OCI-LY3 (cell line): Measurements from ENCODE around the gene ATG3.

ENCODE experiments used
- H2AFZ ChIP-seq: fragments of 200-600, 300-600 bp; shearing (Covaris generic); 2 replicates; pipeline ENCODE4 v1.6.0; 2014; ENCODE audit warnings: antibody characterized with exemption, low read depth, low read length
- H3K27ac ChIP-seq: fragments of 200-600, 300-600 bp; sonication (generic); 2 replicates; pipeline ENCODE4 v1.5.1; 2014; ENCODE audit warnings: mild to moderate bottlenecking, low read length, moderate library complexity, mixed read lengths
- H3K27me3 ChIP-seq: fragments of 200-600, 300-600 bp; sonication (generic); 2 replicates; pipeline ENCODE4 v1.6.1; 2014; ENCODE audit warnings: low read depth, low read length, mixed read lengths
- H3K36me3 ChIP-seq: fragments of 200-600, 300-600 bp; sonication (generic); replicated peaks from 2 replicates; pipeline ENCODE3; 2014; ENCODE audit warnings: low read depth, low read length, mixed read lengths
- H3K4me1 ChIP-seq: fragments of 300-600, 200-600 bp; sonication (generic); 2 replicates; pipeline ENCODE4 v1.6.1; 2014; ENCODE audit warnings: low read length, mixed read lengths
- H3K4me2 ChIP-seq: fragments of 200-600, 300-600 bp; sonication (generic); 2 replicates; pipeline ENCODE4 v1.6.1; 2014; ENCODE audit warnings: low read length, mixed read lengths
- H3K4me3 ChIP-seq: fragments of 300-600, 200-600 bp; sonication (generic); 2 replicates; pipeline ENCODE4 v1.5.1; 2014; ENCODE audit warnings: antibody characterized with exemption, mild to moderate bottlenecking, low read length, moderate library complexity
- H3K79me2 ChIP-seq: fragments of 300-600, 200-600 bp; shearing (Covaris generic); 2 replicates; pipeline ENCODE4 v1.6.1; 2014; ENCODE audit warnings: mild to moderate bottlenecking, low read length, mixed read lengths
- H3K9ac ChIP-seq: fragments of 300-600, 200-600 bp; shearing (Covaris generic); 2 replicates; pipeline ENCODE4 v1.6.0; 2014; ENCODE audit warnings: mild to moderate bottlenecking, low read length, moderate library complexity
- H3K9me3 ChIP-seq: fragments of 200-600, 300-600 bp; shearing (Covaris generic); 2 replicates; pipeline ENCODE4 v1.6.1; 2014; ENCODE audit warnings: low read length, mixed read lengths; ENCODE audit not compliant: insufficient read depth
- H4K20me1 ChIP-seq: fragments of 200-600, 300-600 bp; sonication (generic); 2 replicates; pipeline ENCODE4 v1.6.1; 2016; ENCODE audit warnings: low read length, mixed read lengths; ENCODE audit not compliant: insufficient read depth
- EZH2phosphoT487 ChIP-seq: fragments of 200-600 bp; shearing (Covaris generic); IDR thresholded peaks from 2 replicates; pipeline ENCODE4 v1.6.1; 2018; ENCODE audit warnings: antibody characterized with exemption, mixed run types, low read depth
- TF ChIP-seq, protein P1 (sequence below): fragments of 200-600, 300-600 bp; sonication (generic); IDR thresholded peaks from 2 replicates; pipeline ENCODE4 v1.5.1; 2014; ENCODE audit warnings: antibody characterized with exemption, low read length, low read depth

The ATG3 gene

DNA sequence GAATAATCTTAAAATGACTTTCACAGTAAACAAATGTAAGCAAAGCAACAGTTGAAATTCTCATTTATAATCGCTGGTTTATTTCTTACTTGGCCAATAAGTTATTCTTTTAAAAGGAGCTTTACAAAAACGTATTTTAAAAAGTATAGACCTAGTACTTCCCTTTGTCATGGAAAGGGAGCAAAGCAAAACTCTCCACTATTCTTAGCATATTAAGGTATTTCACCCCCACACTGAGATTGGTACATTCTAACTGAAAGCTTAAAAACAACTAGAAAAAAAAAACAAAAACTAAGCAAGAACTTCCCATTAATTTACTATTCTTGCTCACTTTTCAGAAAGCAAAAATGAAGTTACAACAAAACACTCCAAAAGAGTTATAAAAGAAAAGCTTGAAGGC, 1.5 kb downstream of the ATG3 start:
- Histone ChIP-seq H3K4me3 (peak overlapping the region; percentile 94), H3K4me2 (peak overlapping the region; percentile 87), H2AFZ (no peak overlapping the region), H3K4me1 (peaks cover 33% of the 10 kb centered on the region), H3K27ac (no peak overlapping the region), H3K79me2 (peaks cover 60% of the 10 kb centered on the region), H4K20me1 (no peaks in the 10 kb centered on the region), H3K36me3 (peaks cover 11% of the 10 kb centered on the region), H3K9ac (peak overlapping the region; percentile 95), H3K27me3 (no peaks in the 10 kb centered on the region), H3K9me3 (peaks cover 4% of the 10 kb centered on the region; the same call in 1 of the 2 replicates)
- TF ChIP-seq, protein P1, sequence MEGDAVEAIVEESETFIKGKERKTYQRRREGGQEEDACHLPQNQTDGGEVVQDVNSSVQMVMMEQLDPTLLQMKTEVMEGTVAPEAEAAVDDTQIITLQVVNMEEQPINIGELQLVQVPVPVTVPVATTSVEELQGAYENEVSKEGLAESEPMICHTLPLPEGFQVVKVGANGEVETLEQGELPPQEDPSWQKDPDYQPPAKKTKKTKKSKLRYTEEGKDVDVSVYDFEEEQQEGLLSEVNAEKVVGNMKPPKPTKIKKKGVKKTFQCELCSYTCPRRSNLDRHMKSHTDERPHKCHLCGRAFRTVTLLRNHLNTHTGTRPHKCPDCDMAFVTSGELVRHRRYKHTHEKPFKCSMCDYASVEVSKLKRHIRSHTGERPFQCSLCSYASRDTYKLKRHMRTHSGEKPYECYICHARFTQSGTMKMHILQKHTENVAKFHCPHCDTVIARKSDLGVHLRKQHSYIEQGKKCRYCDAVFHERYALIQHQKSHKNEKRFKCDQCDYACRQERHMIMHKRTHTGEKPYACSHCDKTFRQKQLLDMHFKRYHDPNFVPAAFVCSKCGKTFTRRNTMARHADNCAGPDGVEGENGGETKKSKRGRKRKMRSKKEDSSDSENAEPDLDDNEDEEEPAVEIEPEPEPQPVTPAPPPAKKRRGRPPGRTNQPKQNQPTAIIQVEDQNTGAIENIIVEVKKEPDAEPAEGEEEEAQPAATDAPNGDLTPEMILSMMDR: no peak
- no peak for TF ChIP-seq EZH2phosphoT487

DNA sequence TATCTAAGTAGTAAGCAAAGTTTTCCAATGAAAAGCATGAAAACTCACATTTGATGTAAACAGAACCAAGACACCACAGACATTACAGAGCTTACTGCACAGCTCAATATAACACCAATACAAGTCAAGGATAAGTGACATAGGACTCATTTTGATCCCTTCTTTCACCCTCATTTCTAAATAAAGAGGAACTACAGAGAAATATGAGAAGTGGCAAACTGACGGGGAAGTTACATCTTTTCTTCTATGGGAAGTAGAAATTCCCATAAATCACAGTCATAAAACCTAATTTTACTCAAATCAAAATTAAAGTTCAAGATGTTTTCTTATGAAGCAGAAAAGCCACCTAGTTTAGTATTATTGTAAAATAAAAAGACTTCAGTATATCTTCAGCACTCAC, 3.8 kb downstream of the ATG3 start:
- H3K27me3 ChIP-seq: no peaks in the 10 kb centered on the region
- H3K27ac ChIP-seq: no peak overlapping the region
- peaks cover 25% of the 10 kb centered on the region for H3K4me1 ChIP-seq
- no peaks in the 10 kb centered on the region for H4K20me1 ChIP-seq
- no peak overlapping the region for H3K4me2 ChIP-seq
- H3K4me3 ChIP-seq: no peak overlapping the region
- peaks cover 12% of the 10 kb centered on the region for H3K36me3 ChIP-seq
- no peak overlapping the region for H3K9ac ChIP-seq
- no peak overlapping the region for H2AFZ ChIP-seq
- H3K9me3 ChIP-seq: peaks cover 4% of the 10 kb centered on the region; the same call in 1 of the 2 replicates
- H3K79me2 ChIP-seq: peaks cover 69% of the 10 kb centered on the region
- TF ChIP-seq EZH2phosphoT487: no peak
- TF ChIP-seq, protein P1: no peak

DNA sequence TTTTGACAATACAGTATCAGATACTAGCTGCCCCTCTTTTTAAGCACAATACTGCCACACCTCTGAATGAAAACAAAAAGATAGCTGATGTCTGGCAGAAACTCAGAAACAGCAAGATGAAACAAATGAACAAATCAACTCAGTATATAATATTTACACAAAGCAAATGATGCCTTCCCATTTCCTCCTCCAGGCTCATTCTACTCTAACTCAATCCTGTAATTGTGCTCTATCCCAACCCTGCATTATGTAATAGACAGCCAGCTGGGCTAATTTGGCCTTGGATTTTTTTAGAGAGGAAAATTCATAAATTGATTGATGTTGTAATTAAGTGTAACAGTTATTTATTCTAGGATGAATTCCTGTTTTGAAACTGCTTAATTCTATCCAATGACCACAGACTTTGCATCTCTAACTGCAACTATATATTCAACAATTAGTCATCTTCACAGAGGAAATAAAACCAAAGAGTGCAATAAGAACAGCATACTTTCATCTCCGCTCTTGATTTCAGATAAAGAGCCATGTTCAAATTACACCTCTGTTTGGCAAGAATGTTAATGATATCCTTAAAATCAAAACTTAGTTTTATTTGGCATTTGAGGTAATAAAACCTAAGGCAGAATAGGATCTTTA, 6.1 kb downstream of the ATG3 start:
- H3K9me3 ChIP-seq: peaks cover 4% of the 10 kb centered on the region; the same call in 1 of the 2 replicates
- H3K4me3 ChIP-seq: no peak overlapping the region
- no peak for TF ChIP-seq EZH2phosphoT487
- TF ChIP-seq, protein P1: no peak
- H3K79me2 ChIP-seq: peaks cover 64% of the 10 kb centered on the region
- no peak overlapping the region for H3K9ac ChIP-seq
- no peak overlapping the region for H3K4me2 ChIP-seq
- H3K4me1 ChIP-seq: peaks cover 24% of the 10 kb centered on the region
- H3K36me3 ChIP-seq: peaks cover 24% of the 10 kb centered on the region
- no peaks in the 10 kb centered on the region for H3K27me3 ChIP-seq
- no peak overlapping the region for H3K27ac ChIP-seq
- no peak overlapping the region for H2AFZ ChIP-seq
- no peaks in the 10 kb centered on the region for H4K20me1 ChIP-seq

DNA sequence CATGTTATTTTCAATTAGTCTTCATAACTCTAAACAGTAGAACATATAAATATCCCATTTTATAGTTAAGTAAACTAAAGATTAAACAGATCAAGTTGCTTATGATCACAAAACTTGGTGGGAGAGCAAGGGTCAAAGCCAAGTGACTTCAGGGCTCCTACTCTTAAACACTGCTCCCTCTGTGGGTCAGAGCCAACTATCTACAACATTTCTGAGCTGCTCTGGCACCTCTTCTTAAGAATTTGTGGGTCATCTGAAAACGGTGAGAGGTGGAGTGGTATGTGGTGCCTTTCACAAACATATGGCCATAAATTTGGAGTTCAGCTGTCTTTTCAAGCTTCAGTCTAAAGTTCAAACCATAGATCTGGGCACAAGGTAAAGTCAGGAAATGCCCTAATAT, 10.9 kb downstream of the ATG3 start:
- Histone ChIP-seq H2AFZ (no peak overlapping the region), H3K9ac (no peak overlapping the region), H3K27ac (no peak overlapping the region), H3K4me3 (no peak overlapping the region), H4K20me1 (no peaks in the 10 kb centered on the region), H3K4me2 (no peak overlapping the region), H3K27me3 (no peaks in the 10 kb centered on the region), H3K4me1 (peaks cover 4% of the 10 kb centered on the region), H3K79me2 (peaks cover 25% of the 10 kb centered on the region), H3K36me3 (peaks cover 46% of the 10 kb centered on the region), H3K9me3 (no peaks in the 10 kb centered on the region)
- TF ChIP-seq, protein P1: 0 out of 2 replicates have a peak, but pooled peaks have one; percentile 8
- TF ChIP-seq EZH2phosphoT487: no peak
